EH (cell line): ENCODE results near the gene OPA1.
A peak's percentile ranks its signal among the peaks of the same experiment; 100 is the strongest.
"Not testable (repeated sequence)": the region's sequence is repeated elsewhere in the genome, so short reads cannot be mapped to it uniquely, and the experiment has no call there.

Source experiments
- DNase-seq: peaks from one replicate; pipeline ENCODE4 v3.0.0-alpha.2; 2015; ENCODE audit warnings: low read depth

OPA1 gene

DNA sequence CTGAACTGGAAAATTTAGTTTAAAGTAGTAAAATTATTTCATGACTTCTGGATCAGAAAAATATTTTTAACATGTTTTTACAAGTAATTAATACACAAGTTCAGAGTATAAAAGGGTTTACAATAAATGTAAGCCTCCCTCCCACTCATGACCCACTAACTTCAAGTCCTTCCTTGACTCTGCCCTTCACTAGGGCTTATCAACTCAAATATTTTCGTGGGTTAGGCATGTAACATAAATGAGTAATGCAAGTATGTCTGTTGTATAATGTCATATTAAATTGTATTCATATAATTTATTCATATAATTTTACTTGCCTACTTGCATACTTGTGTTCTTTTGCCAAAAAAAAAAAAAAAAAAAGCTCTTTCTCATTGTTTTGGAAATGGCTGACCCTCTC is 3.4 kb upstream of the OPA1 start:
- no peak for DNase-seq

GRCh38 chr3:193590088-193590856 is 2.7 kb upstream of the OPA1 start:
- DNase-seq: peak; percentile 73

DNA sequence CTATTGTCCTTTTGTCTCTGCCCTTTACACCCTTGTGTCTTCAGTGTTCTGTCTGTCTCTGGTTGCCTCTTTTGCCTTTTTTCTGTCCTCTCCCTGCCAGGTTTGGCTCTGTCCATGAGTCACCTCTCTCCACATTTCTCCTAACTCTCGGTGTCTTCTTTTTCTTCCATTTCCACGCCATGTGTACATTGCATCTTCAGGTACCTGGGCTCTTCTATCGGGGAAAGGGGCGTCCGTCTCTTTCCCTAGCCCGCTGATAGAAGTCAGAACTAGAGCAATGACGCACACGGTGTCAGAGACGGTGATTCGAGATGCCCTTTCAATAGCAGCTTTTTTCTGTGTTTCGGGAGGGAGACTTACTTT is 641 bp downstream of the OPA1 start:
- peak; percentile 48 for DNase-seq

- DNase-seq: peak; percentile 46
Observed at GRCh38 chr3:193594946-193595689, 2.1 kb downstream of the OPA1 start.

- no peak for DNase-seq
Observed at GRCh38 chr3:193595939-193596487, 3.0 kb downstream of the OPA1 start.

DNA sequence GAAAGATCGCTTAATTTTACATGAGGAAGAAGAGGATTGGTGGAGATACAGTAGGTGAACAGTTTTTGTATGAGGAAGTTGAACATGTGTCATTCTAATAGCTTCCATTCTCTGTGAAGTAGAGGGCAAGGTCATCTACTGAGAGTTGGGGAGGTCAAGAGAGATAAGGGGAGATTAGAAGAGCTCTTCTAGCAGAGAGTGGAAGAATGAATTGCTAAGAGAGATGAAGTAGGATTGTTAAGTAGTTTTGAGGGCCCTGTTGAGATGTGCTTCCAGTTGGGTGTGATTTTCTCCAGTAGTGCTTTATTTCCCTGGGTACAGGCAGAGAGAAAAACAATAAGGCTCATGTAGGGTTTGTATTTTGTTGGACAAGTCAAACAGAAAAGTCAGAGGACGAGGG is 5.2 kb downstream of the OPA1 start:
- no peak for DNase-seq

- no peak for DNase-seq
Observed at GRCh38 chr3:193599393-193599792, 6.4 kb downstream of the OPA1 start.

DNA sequence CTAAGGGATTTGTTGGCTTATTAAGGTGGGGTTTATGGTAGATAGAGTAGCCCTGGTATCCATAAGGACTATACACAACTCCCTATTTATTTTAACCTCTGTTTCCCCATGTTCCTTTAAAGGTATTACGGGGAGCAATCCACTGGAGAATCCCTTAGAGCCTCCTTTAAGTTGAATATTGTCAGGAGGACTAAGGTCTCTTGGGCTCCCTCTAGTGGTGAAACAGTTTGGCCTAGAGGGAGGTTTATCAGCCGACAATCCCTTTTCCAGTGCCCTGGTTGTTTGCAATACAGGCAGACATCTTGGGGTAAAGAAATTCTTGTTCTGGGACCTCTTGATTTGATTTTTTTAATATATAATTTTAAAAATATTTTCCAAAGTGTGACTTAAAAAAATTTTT is 12.9 kb downstream of the OPA1 start:
- peak; percentile 71 for DNase-seq

GRCh38 chr3:193606892-193607291 is 13.9 kb downstream of the OPA1 start:
- not testable (repeated sequence) for DNase-seq

DNA sequence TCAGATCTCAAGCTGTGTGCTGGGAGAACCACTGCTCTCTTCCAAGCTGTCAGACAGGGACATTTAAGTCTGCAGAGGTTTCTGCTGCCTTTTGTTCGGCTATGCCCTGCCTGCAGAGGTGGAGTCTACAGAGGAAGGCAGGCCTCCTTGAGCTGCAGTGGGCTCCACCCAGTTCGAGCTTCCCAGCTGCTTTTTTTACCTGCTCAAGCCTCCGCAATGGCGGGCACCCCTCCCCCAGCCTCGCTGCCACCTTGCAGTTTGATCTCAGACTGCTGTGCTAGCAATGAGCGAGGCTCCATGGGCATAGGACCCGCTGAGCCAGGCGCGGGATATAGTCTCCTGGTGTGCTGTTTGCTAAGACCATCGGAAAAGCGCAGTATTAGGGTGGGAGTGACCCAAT is 17.5 kb downstream of the OPA1 start:
- DNase-seq: not testable (repeated sequence)

DNA sequence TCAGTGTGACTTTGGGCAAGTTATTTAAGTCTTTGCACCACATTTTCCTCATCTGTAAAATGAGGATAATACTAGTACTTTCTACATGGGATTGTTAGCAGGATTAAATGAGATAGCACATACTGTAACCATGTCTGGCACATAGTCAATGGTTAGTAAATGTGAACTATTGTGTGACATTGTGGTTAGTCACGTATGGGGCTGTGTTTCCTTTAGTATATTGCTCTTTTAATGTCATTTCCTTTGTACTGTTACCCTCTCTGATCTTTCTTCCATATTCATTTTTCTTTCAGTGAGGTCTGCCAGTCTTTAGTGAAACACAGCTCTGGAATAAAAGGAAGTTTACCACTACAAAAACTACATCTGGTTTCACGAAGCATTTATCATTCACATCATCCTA is 21.4 kb downstream of the OPA1 start:
- no peak for DNase-seq

DNA sequence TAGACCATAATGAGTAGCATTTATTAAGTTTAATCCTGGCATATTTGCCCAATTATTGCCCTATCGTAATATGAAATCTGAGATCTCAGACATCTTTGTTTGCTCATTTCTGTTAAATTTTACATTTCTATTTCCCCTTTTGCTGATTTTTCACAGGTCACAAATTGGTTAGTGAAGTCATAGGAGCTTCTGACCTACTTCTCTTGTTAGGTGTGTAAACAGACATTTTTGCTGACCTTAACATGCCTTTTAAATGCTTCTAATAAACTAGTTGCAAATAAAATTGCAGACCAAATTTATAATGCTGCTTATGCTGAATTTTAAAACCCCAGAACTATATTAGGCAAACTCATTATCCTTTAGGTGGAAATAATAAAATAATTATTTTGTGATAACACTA is 24.6 kb downstream of the OPA1 start:
- no peak for DNase-seq

GRCh38 chr3:193620057-193620456 is 27.0 kb downstream of the OPA1 start:
- no peak for DNase-seq

GRCh38 chr3:193620650-193621049 is 27.6 kb downstream of the OPA1 start:
- DNase-seq: peak; percentile 21

DNA sequence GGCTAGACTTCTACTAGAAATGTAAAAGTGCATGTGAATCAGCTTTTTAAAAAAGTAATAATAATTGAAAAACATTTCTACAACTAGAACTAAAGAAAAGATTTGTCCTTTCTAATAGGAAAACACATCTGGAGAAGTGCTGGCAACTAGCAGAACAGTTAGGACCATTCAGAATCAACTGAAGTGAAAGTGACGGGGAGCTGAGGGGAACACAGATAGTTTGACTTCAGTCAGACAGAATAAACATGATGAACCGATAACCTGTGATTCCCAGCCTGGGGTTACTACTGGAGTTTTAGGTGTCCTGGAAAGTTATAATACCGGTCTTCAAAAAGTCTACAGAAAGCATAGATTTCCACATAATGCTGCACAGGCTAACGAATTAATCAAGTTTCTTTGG is 28.1 kb downstream of the OPA1 start:
- DNase-seq: no peak

DNA sequence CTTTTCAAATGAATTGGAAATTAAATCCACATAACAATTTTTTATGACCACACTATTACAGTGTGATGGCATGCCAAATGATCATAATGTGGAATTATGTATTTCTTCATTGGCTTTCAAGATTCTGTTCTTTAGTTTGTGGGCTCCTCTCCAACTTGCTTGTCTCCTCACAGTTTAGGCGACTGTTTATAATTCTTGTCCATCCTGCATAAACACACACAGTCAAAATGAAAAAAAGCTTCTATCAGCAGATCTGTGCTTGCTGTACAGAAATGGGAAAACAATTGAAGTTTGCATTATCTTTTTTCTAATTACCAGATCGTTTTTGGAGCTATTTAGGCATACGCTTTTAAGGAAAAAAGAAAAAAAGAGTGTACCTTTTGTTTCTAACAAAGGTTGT is 37.0 kb downstream of the OPA1 start:
- no peak for DNase-seq

- DNase-seq: no peak
Observed at GRCh38 chr3:193637831-193638230, 44.8 kb downstream of the OPA1 start.

- DNase-seq: no peak
Observed at GRCh38 chr3:193638833-193639232, 45.8 kb downstream of the OPA1 start.

- no peak for DNase-seq
Observed at GRCh38 chr3:193640165-193640715, 47.2 kb downstream of the OPA1 start.

DNA sequence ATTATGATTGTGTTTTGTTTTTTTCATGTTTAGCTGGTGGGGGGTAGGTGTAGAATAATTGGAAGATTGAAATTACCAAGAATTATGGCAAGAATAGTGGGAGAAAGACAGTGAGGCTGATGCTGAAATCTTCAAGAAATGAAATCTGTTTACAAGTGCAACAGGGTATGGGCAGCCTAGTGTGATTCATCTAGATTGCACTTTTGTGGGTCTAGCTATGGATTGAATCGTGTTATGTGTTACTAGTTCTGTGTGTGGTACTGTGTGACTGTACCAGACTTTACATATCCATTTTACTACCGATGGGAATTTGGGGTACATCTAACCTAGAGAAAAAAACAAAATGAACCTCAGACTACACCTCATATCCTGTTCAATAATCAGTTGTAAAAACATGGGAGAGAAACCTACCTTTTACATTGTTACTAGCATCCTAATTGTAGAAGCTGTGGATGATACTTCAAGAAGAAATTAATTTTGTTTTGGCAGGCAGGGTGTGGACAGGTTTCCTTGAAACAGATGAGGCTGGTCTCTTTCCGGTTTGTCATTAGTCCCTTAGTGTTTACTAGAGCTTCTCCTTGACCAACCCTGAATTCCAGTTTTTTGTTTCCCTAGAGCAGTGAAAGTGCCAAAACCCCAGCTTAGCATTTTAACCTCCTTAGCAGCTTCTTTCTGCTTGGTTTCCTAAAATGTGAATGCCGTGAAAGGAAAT is 47.9 kb downstream of the OPA1 start:
- DNase-seq: no peak

GRCh38 chr3:193641440-193641775 is 48.4 kb downstream of the OPA1 start:
- no peak for DNase-seq

DNA sequence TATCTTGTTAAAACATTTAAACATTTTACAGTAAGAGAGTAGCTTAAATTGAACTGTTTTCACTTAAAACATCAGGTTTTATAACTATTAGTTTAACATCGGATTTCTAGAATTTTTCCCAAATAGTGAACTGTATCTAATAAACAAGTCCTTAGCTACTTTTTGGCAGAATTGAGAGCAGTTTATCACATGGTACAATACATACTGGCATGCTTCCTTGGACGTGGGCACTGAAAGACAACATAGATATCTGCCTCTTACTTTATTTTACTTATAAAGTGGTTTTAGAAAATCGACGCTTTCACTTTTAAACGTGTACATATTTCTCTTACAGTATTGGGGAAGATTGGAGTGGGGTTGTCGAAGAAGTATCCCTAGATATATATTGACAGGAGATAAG is 52.8 kb downstream of the OPA1 start:
- no peak for DNase-seq
